NCI-H2029 treated with DMSO at 0.1 percent for 48 hours (cell line): Measurements from ENCODE around the gene F3.
"Not testable (repeated sequence)": the region's sequence is repeated elsewhere in the genome, so short reads cannot be mapped to it uniquely, and the experiment has no call there.

ENCODE experiments used
- DNase-seq: peaks from one replicate; lab custom pipeline; 2025; lab: John Stamatoyannopoulos, UW

The F3 gene

GRCh38 chr1:94541246-94542087, at the start of gene F3:
Gene F3, minus strand, starts transcription at chr1:94541759. Its CDS starts 123 bp downstream, at chr1:94541636.
- DNase-seq, result no peak

- no peak for DNase-seq
These were observed 48.9 kb upstream of the F3 start for GRCh38 chr1:94590203-94591137.

- DNase-seq, result no peak
These were observed 48.2 kb upstream of the F3 start for GRCh38 chr1:94589728-94590127.

- no peak for DNase-seq
These were observed 41.0 kb upstream of the F3 start for GRCh38 chr1:94582565-94582964.

- DNase-seq, result no peak
These were observed 39.0 kb upstream of the F3 start for GRCh38 chr1:94580367-94581115.

GRCh38 chr1:94579876-94580294, 38.3 kb upstream of the F3 start:
- DNase-seq, result no peak

- no peak for DNase-seq
These were observed 37.3 kb upstream of the F3 start for GRCh38 chr1:94578856-94579255.

GRCh38 chr1:94573917-94574316, 32.4 kb upstream of the F3 start:
- DNase-seq, result not testable (repeated sequence)

- DNase-seq, result no peak
These were observed 31.2 kb upstream of the F3 start for GRCh38 chr1:94572780-94573179.

GRCh38 chr1:94570965-94571364, 29.4 kb upstream of the F3 start:
- DNase-seq, result not testable (repeated sequence)

GRCh38 chr1:94568806-94569205, 27.2 kb upstream of the F3 start:
- not testable (repeated sequence) for DNase-seq

- not testable (repeated sequence) for DNase-seq
These were observed 26.5 kb upstream of the F3 start for GRCh38 chr1:94567975-94568607.

- not testable (repeated sequence) for DNase-seq
These were observed 24.9 kb upstream of the F3 start for GRCh38 chr1:94566436-94566835.

- DNase-seq, result no peak
These were observed 24.3 kb upstream of the F3 start for GRCh38 chr1:94565901-94566300.

GRCh38 chr1:94562519-94563260, 21.1 kb upstream of the F3 start:
- peak; percentile 23 for DNase-seq

- DNase-seq, result no peak
These were observed 18.8 kb upstream of the F3 start for GRCh38 chr1:94560333-94560732.

- DNase-seq, result no peak
These were observed 18.4 kb upstream of the F3 start for GRCh38 chr1:94559921-94560320.

- DNase-seq, result no peak
These were observed 13.5 kb upstream of the F3 start for GRCh38 chr1:94555091-94555490.

- DNase-seq, result no peak
These were observed 13.0 kb upstream of the F3 start for GRCh38 chr1:94554580-94554979.

- no peak for DNase-seq
These were observed 12.4 kb upstream of the F3 start for GRCh38 chr1:94553931-94554330.

GRCh38 chr1:94553323-94553730, 11.8 kb upstream of the F3 start:
- no peak for DNase-seq
